Right lobe of liver (tissue), 6 donors: Measurements from ENCODE around the gene FBXO44. TPM values are rescaled to one million over a fixed set of nuclear protein-coding genes. Genes with fewer than 3 reads are reported as not detected.

ENCODE experiments used
- ATAC-seq, 4 donors: fragments of 200-7000 bp; cut with Tn5 transposase; one replicate each; pipeline ENCODE4 v1.9.1; 2020; ENCODE audit warnings: mild to moderate bottlenecking in 4 of 4, moderate library complexity in 4 of 4
- DNase-seq, 3 donors: peaks; one replicate each; pipeline ENCODE4 v3.0.0-alpha.2; 2020
- H3K27ac ChIP-seq, 3 donors: fragments of 200-600 bp; one replicate each; pipeline ENCODE4 v1.8.0; 2022
- H3K27me3 ChIP-seq, 2 donors: fragments of 200-600 bp; one replicate each; pipeline ENCODE4 v1.8.0; 2022
- H3K36me3 ChIP-seq, 4 donors: fragments of 200-600 bp; sonication (generic) in 1 of 4; one replicate each; pipeline versions ENCODE4 v1.5.1 to v1.8.0; 2017 to 2022; ENCODE audit warnings: control low read depth in 1 of 4
- H3K4me1 ChIP-seq, 4 donors: fragments of 200-600 bp; sonication (generic) in 1 of 4; one replicate each; pipeline versions ENCODE4 v1.5.1 to v1.8.0; 2017 to 2022; ENCODE audit warnings: control low read depth in 1 of 4
- H3K4me3 ChIP-seq, 3 donors: fragments of 200-600 bp; one replicate each; pipeline ENCODE4 v1.8.0; 2022
- H3K9me3 ChIP-seq, 4 donors: fragments of 200-600 bp; sonication (generic) in 1 of 4; one replicate each; pipeline versions ENCODE4 v1.5.1 to v1.8.0; 2017 to 2022; ENCODE audit warnings: control low read depth in 1 of 4
- POLR2A ChIP-seq: fragments of 450-650 bp; IDR thresholded peaks from one replicate; pipeline ENCODE4 v1.6.1; 2017; ENCODE audit warnings: antibody characterized with exemption, mild to moderate bottlenecking
- WGBS: methylation state at CpG from one replicate; pipeline ENCODE4 v1.1.6; 2018; ENCODE audit warnings: low coverage, low lambda C conversion rate; ENCODE audit not compliant: insufficient coverage; ENCODE audit errors: missing lambda C conversion rate; 5-methylcytosine and 5-hydroxymethylcytosine counted together
- intact Hi-C, 2 donors: fragments of 100-400 bp; cut with DNase I; formaldehyde crosslinking; loops; one replicate each; pipeline versions ENCODE4 v1.11.2 to v1.14.1; 2022
- total RNA-seq, 6 experiments: library from RNA; depleted of rRNA in 2 of 6; stranded (reverse); fragments of >200 nt in 2 of 6; fragmentation: NEBNext Ultra II Directional in 3 of 6; extraction: Animal tissue kit (Norgen Biotek cat#: 25700) in 3 of 6; gene quantifications; one replicate each; pipeline versions ENCODE4 v1.1.0 to v1.2.4, GENCODE V29; 2016 to 2023
- TF ChIP-seq, protein P1 (sequence below), 4 donors: fragments of 200-600 bp in 3 of 4; fragments of 450-650 bp in 1 of 4; IDR thresholded peaks; one replicate each; pipeline versions ENCODE4 v1.5.1 to v1.8.0; 2016 to 2022; ENCODE audit warnings: antibody characterized with exemption in 4 of 4, mild to moderate bottlenecking in 2 of 4
- donor health status: DM: no; HTN: yes; CAD: no.
- donor health status: DM: no; HTN: no; CAD: no.
- donor health status: DM: no; HTN: no; CAD: no.
- donor health status: DM: no; HTN: yes; CAD: no.
- donor health status: DM: no; HTN: yes; CAD: no.

The FBXO44 gene
- total RNA-seq, 6 experiments from 2014 or later: 8.7 to 15.3 (median 10.5) TPM

GRCh38 chr1:11691928-11692711 is 37.4 kb downstream of the FBXO44 start:
- no peak for ATAC-seq
- WGBS: 8% methylated on average over 45 of the region's 64 CpGs
- Histone ChIP-seq H3K4me3 (no peak overlapping the region), H3K27me3 (peaks cover 4 to 22% of the 10 kb centered on the region in 2 donors), H3K4me1 (peaks cover 0 to 16% (median 0%) of the 10 kb centered on the region in 4 donors), H3K9me3 (no peaks in the 10 kb centered on the region), H3K27ac (no peak overlapping the region), H3K36me3 (no peaks in the 10 kb centered on the region)
- TF ChIP-seq, protein P1, sequence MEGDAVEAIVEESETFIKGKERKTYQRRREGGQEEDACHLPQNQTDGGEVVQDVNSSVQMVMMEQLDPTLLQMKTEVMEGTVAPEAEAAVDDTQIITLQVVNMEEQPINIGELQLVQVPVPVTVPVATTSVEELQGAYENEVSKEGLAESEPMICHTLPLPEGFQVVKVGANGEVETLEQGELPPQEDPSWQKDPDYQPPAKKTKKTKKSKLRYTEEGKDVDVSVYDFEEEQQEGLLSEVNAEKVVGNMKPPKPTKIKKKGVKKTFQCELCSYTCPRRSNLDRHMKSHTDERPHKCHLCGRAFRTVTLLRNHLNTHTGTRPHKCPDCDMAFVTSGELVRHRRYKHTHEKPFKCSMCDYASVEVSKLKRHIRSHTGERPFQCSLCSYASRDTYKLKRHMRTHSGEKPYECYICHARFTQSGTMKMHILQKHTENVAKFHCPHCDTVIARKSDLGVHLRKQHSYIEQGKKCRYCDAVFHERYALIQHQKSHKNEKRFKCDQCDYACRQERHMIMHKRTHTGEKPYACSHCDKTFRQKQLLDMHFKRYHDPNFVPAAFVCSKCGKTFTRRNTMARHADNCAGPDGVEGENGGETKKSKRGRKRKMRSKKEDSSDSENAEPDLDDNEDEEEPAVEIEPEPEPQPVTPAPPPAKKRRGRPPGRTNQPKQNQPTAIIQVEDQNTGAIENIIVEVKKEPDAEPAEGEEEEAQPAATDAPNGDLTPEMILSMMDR (IDR thresholded peaks at IDR 0.05): no peak
- no peak for TF ChIP-seq POLR2A
- no peak for DNase-seq
- intact Hi-C loops: no loop called here

- Histone ChIP-seq H3K9me3 (no peaks in the 10 kb centered on the region), H3K4me3 (no peak overlapping the region), H3K4me1 (peaks cover 0 to 16% (median 0%) of the 10 kb centered on the region in 4 donors), H3K36me3 (no peaks in the 10 kb centered on the region), H3K27ac (no peak overlapping the region), H3K27me3 (peaks cover 4 to 22% of the 10 kb centered on the region in 2 donors)
- peak in 3 of 4 donors; percentile 11 to 73 (median 13) for ATAC-seq
- intact Hi-C loops: no loop called here
- no peak for DNase-seq
- WGBS: 26% methylated on average over 5 of the region's 6 CpGs
- no peak for TF ChIP-seq POLR2A
- TF ChIP-seq, protein P1 (IDR thresholded peaks at IDR 0.05): no peak
These were observed 38.4 kb downstream of the FBXO44 start for GRCh38 chr1:11693024-11693590.

DNA sequence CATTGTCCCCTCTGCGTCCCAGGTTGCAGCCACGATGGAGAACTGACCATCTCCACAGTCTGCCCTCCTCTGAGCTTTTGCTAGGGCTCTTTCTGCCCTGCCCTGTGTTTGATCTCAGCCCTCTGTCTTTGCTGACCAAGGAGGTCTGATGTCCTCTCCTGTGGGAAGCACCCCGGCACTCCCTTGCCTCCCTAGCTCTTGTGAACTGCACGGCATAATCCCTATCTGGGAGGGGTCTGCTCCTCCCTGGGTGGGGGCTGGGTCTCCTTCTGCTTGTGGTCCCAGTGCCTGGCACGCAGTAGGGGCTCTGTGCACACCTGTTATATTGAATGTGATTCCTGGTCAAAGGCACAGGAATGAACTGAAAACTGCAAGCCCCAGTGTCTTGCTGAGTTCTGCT is 39.2 kb downstream of the FBXO44 start:
- DNase-seq: no peak
- no peak overlapping the region for H3K27ac ChIP-seq
- intact Hi-C loops: no loop called here
- 50% methylated on average over 5 of the region's 5 CpGs for WGBS
- ATAC-seq: no peak
- H3K4me3 ChIP-seq: no peak overlapping the region
- no peaks in the 10 kb centered on the region for H3K9me3 ChIP-seq
- TF ChIP-seq, protein P1 (IDR thresholded peaks at IDR 0.05): no peak
- no peak for TF ChIP-seq POLR2A
- H3K36me3 ChIP-seq: no peaks in the 10 kb centered on the region
- peaks cover 0 to 16% (median 0%) of the 10 kb centered on the region in 4 donors for H3K4me1 ChIP-seq
- peaks cover 4 to 22% of the 10 kb centered on the region in 2 donors for H3K27me3 ChIP-seq

DNA sequence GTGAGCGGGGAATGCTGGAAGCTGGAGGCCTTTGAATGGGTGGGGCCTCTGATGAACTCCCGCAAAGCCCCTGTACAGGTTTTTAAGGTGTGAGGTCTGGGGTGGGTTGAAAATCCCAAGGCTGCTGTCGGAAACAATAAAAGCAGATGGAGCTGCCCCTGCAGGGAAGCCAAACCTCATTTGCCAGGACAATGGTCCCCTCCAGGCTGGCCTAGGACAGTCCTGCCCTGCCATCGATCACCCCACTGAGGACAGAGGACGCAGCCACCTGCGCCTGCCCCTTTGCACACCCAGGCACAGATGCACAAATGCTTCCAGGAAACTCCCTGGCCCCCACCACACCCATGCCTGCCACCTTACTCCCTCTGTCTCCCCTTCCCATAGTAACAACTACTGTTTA is 41.2 kb downstream of the FBXO44 start:
- Histone ChIP-seq H3K36me3 (no peaks in the 10 kb centered on the region), H3K27me3 (peaks cover 4 to 18% of the 10 kb centered on the region in 2 donors), H3K4me3 (no peak overlapping the region), H3K4me1 (peaks cover 0 to 11% (median 0%) of the 10 kb centered on the region in 4 donors), H3K9me3 (no peaks in the 10 kb centered on the region), H3K27ac (no peak overlapping the region)
- ATAC-seq (no peak), DNase-seq (no peak)
- TF ChIP-seq, protein P1 (IDR thresholded peaks at IDR 0.05): no peak
- TF ChIP-seq POLR2A: no peak
- WGBS: 0% methylated on average over 1 of the region's 6 CpGs
- intact Hi-C loops: no loop called here
